Liver (tissue), 9 donors: ENCODE data around the gene HHAT. TPM values are rescaled to one million over a fixed set of nuclear protein-coding genes. Genes with fewer than 3 reads are reported as not detected.

ENCODE experiments used
- DNase-seq: peaks from one replicate; pipeline ENCODE4 v3.0.0-alpha.2; 2017; ENCODE audit warnings: low spot score
- H3K27ac ChIP-seq, 2 donors: one replicate each; pipeline ENCODE4 v1.7.0; 2013; ENCODE audit warnings: inconsistent platforms in 2 of 2, low read length in 2 of 2, control low read depth in 1 of 2, low read depth in 1 of 2, mild to moderate bottlenecking in 1 of 2
- H3K27me3 ChIP-seq, 4 donors: one replicate each; pipeline versions ENCODE4 v1.6.1 to v1.7.0; 2013; ENCODE audit warnings: low read length in 3 of 4, inconsistent platforms in 1 of 4, mild to moderate bottlenecking in 1 of 4, moderate library complexity in 1 of 4; ENCODE audit not compliant: control insufficient read depth in 4 of 4, insufficient read depth in 4 of 4
- H3K36me3 ChIP-seq, 4 donors: one replicate each; pipeline versions ENCODE4 v1.6.1 to v1.7.0; 2013; ENCODE audit warnings: low read length in 3 of 4, mild to moderate bottlenecking in 3 of 4, low read depth in 1 of 4, moderate library complexity in 1 of 4; ENCODE audit not compliant: control insufficient read depth in 4 of 4, insufficient read depth in 3 of 4
- H3K4me1 ChIP-seq, 4 donors: one replicate each; pipeline versions ENCODE4 v1.6.1 to v1.7.0; 2013; ENCODE audit warnings: low read length in 3 of 4, mild to moderate bottlenecking in 3 of 4, moderate library complexity in 1 of 4; ENCODE audit not compliant: control insufficient read depth in 4 of 4, insufficient read depth in 4 of 4
- H3K4me3 ChIP-seq, 3 donors: one replicate each; pipeline versions ENCODE4 v1.6.1 to v1.7.0; 2013; ENCODE audit warnings: low read length in 3 of 3, control low read depth in 1 of 3, low read depth in 1 of 3, mild to moderate bottlenecking in 1 of 3
- H3K9ac ChIP-seq, 2 donors: one replicate each; pipeline ENCODE4 v1.7.0; 2013; ENCODE audit warnings: low read length in 2 of 2, mild to moderate bottlenecking in 2 of 2, moderate library complexity in 2 of 2, control low read depth in 1 of 2, low read depth in 1 of 2
- H3K9me3 ChIP-seq, 4 donors: one replicate each; pipeline versions ENCODE4 v1.6.1 to v1.7.0; 2013; ENCODE audit warnings: low read length in 3 of 4; ENCODE audit not compliant: control insufficient read depth in 4 of 4
- ATF3 ChIP-seq: IDR thresholded peaks from 2 replicates; pipeline ENCODE4 v1.6.1; 2016; ENCODE audit warnings: antibody characterized with exemption
- CTCF ChIP-seq: fragments of 150-350 bp; IDR thresholded peaks from 2 replicates; pipeline ENCODE4 v1.5.1; 2017; ENCODE audit warnings: improper control_type of control experiment, low read depth, low read length; ENCODE audit not compliant: missing input control
- EGR1 ChIP-seq, 2 donors: IDR thresholded peaks; 2 replicates each; pipeline ENCODE4 v1.6.1; 2016 to 2018; ENCODE audit warnings: antibody characterized with exemption in 2 of 2, low read depth in 2 of 2
- FOXA1 ChIP-seq: IDR thresholded peaks from 2 replicates; pipeline ENCODE4 v1.6.1; 2016; ENCODE audit warnings: antibody characterized with exemption
- GABPA ChIP-seq, 2 donors: IDR thresholded peaks in 1 of 2; conservative IDR thresholded peaks in 1 of 2; 2 replicates each; pipeline ENCODE4 v1.6.1; 2016; ENCODE audit warnings: antibody characterized with exemption in 2 of 2, mild to moderate bottlenecking in 1 of 2, moderate library complexity in 1 of 2
- HNF4A ChIP-seq, 2 donors: conservative IDR thresholded peaks; 2 replicates each; pipeline ENCODE4 v1.6.1; 2016; ENCODE audit warnings: antibody characterized with exemption in 2 of 2, mild to moderate bottlenecking in 2 of 2
- HNF4G ChIP-seq: IDR thresholded peaks from 2 replicates; pipeline ENCODE4 v1.6.1; 2016; ENCODE audit warnings: antibody characterized with exemption
- MAX ChIP-seq: IDR thresholded peaks from 2 replicates; pipeline ENCODE4 v1.6.1; 2016; ENCODE audit warnings: antibody characterized with exemption
- RAD21 ChIP-seq, 2 donors: IDR thresholded peaks; 2 replicates each; pipeline ENCODE4 v1.6.1; 2016; ENCODE audit warnings: antibody characterized with exemption in 2 of 2, mild to moderate bottlenecking in 2 of 2
- REST ChIP-seq: IDR thresholded peaks from 2 replicates; pipeline ENCODE4 v1.6.1; 2016; ENCODE audit warnings: antibody characterized with exemption, mild to moderate bottlenecking
- RXRA ChIP-seq, 2 donors: IDR thresholded peaks; 2 replicates each; pipeline ENCODE4 v1.6.1; 2017 to 2018; ENCODE audit warnings: antibody characterized with exemption in 2 of 2, mild to moderate bottlenecking in 1 of 2
- SP1 ChIP-seq: IDR thresholded peaks from 2 replicates; pipeline ENCODE4 v1.6.1; 2018; ENCODE audit warnings: antibody characterized with exemption, mild to moderate bottlenecking
- TAF1 ChIP-seq: conservative IDR thresholded peaks from 2 replicates; pipeline ENCODE4 v1.6.1; 2016; ENCODE audit warnings: antibody characterized with exemption, mild to moderate bottlenecking
- YY1 ChIP-seq: IDR thresholded peaks from 2 replicates; pipeline ENCODE4 v1.6.1; 2016; ENCODE audit warnings: antibody characterized with exemption, mild to moderate bottlenecking
- ZBTB33 ChIP-seq: IDR thresholded peaks from 2 replicates; pipeline ENCODE4 v1.6.1; 2016; ENCODE audit warnings: antibody characterized with exemption
- WGBS: extraction: QIAGEN DNeasy Blood & Tissue Kit; methylation state at CpG from one replicate; pipeline ENCODE4 v1.1.7; 2013; 5-methylcytosine and 5-hydroxymethylcytosine counted together
- polyA plus RNA-seq, 2 donors: library from polyadenylated mRNA; stranded (reverse) in 1 of 2; unstranded in 1 of 2; fragments of 200-250 nt in 1 of 2; fragments of >200 nt in 1 of 2; fragmentation: Nextera tagmentation in 1 of 2; extraction: Ambion mirVana in 1 of 2; gene quantifications; one replicate each; pipeline versions ENCODE4 v1.2.1 to v1.2.3, GENCODE V29; 2013 to 2015
- total RNA-seq, 2 donors: library from RNA; depleted of rRNA; stranded (reverse); fragments of >200 nt; gene quantifications; one replicate each; pipeline ENCODE4 v1.2.3, GENCODE V29; 2014
- donor health status: healthy.
- donor health status: healthy.
- donor health status: healthy.
- donor health status: healthy.
- donor health status: healthy.

Gene HHAT
- total and polyA plus RNA-seq, 4 donors = 1.3 to 2.2 (median 1.6) TPM

- no peak for DNase-seq
- WGBS = 65% methylated on average over 6 of the region's 6 CpGs
- TF ChIP-seq REST (no peak), SP1 (no peak), TAF1 (no peak), RAD21 (IDR thresholded peaks at IDR 0.05) (no peak), CTCF (no peak), FOXA1 (no peak), HNF4G (no peak), EGR1 (IDR thresholded peaks at IDR 0.05; ENCODE audit: low read depth in 2 of 2) (no peak), ATF3 (no peak), HNF4A (conservative IDR thresholded peaks at IDR 0.05) (no peak), YY1 (no peak), GABPA (IDR thresholded peaks at IDR 0.05 in 1 of 2, conservative IDR thresholded peaks at IDR 0.05 in 1 of 2) (no peak), RXRA (IDR thresholded peaks at IDR 0.05) (no peak)
- H3K36me3 ChIP-seq = no peaks in the 10 kb centered on the region
- H3K4me1 ChIP-seq = peaks cover 5 to 34% (median 23%) of the 10 kb centered on the region in 4 donors
- H3K9me3 ChIP-seq = no peaks in the 10 kb centered on the region
- no peaks in the 10 kb centered on the region for H3K27me3 ChIP-seq
- peak overlapping the region; percentile 36 to 42 for H3K9ac ChIP-seq
- peak overlapping the region; percentile 89 to 96 for H3K27ac ChIP-seq
- peak overlapping the region in 2 of 3 donors; percentile 12 to 34 for H3K4me3 ChIP-seq
Measured at GRCh38 chr1:210372931-210373627, 44.4 kb downstream of the HHAT start.

GRCh38 chr1:210373628-210373877 is 44.9 kb downstream of the HHAT start:
- DNase-seq = no peak
- H3K27me3 ChIP-seq = no peaks in the 10 kb centered on the region
- H3K27ac ChIP-seq = peak overlapping the region; percentile 89 to 96
- no peaks in the 10 kb centered on the region for H3K36me3 ChIP-seq
- H3K9me3 ChIP-seq = no peaks in the 10 kb centered on the region
- 30% methylated on average over 1 of the region's 1 CpG for WGBS
- peak overlapping the region in 1 of 2 donors; percentile 36 for H3K9ac ChIP-seq
- peaks cover 5 to 34% (median 23%) of the 10 kb centered on the region in 4 donors for H3K4me1 ChIP-seq
- peak overlapping the region; percentile 12 to 34 (median 18) for H3K4me3 ChIP-seq
- TF ChIP-seq ATF3 = no peak
- no peak for TF ChIP-seq RXRA (IDR thresholded peaks at IDR 0.05)
- TF ChIP-seq RAD21 (IDR thresholded peaks at IDR 0.05) = no peak
- no peak for TF ChIP-seq TAF1
- no peak for TF ChIP-seq FOXA1
- no peak for TF ChIP-seq GABPA (IDR thresholded peaks at IDR 0.05 in 1 of 2, conservative IDR thresholded peaks at IDR 0.05 in 1 of 2)
- TF ChIP-seq HNF4A (conservative IDR thresholded peaks at IDR 0.05) = no peak
- TF ChIP-seq EGR1 (IDR thresholded peaks at IDR 0.05; ENCODE audit: low read depth in 2 of 2) = no peak
- no peak for TF ChIP-seq CTCF
- no peak for TF ChIP-seq HNF4G
- no peak for TF ChIP-seq MAX
- TF ChIP-seq YY1 = no peak
- no peak for TF ChIP-seq REST
- TF ChIP-seq ZBTB33 = no peak
- TF ChIP-seq SP1 = no peak
